H9 (cell line): ENCODE measurements around the gene SMARCA2. TPM values are rescaled to one million over a fixed set of nuclear protein-coding genes. Genes with fewer than 3 reads are reported as not detected.

Source experiments
- DNase-seq: peaks from one replicate; pipeline ENCODE4 v3.0.0-alpha.2; 2017
- H2AFZ ChIP-seq: one replicate; pipeline ENCODE4 v1.6.1; 2013; ENCODE audit warnings: mild to moderate bottlenecking, low read length, control low read depth, moderate library complexity
- H2AK5ac ChIP-seq: 2 replicates; pipeline ENCODE4 v1.6.1; 2013; ENCODE audit warnings: low read length, control low read depth, mixed read lengths; ENCODE audit not compliant: insufficient read length
- H2BK120ac ChIP-seq: one replicate; pipeline ENCODE4 v1.6.1; 2013; ENCODE audit warnings: low read depth, mild to moderate bottlenecking, low read length, control low read depth, inconsistent platforms; ENCODE audit not compliant: poor library complexity, severe bottlenecking
- H2BK12ac ChIP-seq: 2 replicates; pipeline ENCODE4 v1.6.1; 2013; ENCODE audit warnings: low read length, control low read depth, mixed read lengths, low read depth; ENCODE audit not compliant: insufficient read length
- H2BK15ac ChIP-seq: 2 replicates; pipeline ENCODE4 v1.6.1; 2013; ENCODE audit warnings: low read depth, low read length, control low read depth
- H2BK20ac ChIP-seq: one replicate; pipeline ENCODE4 v1.6.1; 2013; ENCODE audit warnings: low read depth, mild to moderate bottlenecking, low read length, control low read depth, inconsistent platforms; ENCODE audit not compliant: poor library complexity, severe bottlenecking
- H2BK5ac ChIP-seq: 2 replicates; pipeline ENCODE4 v1.6.1; 2013; ENCODE audit warnings: low read length, control low read depth, mixed read lengths; ENCODE audit not compliant: insufficient read length
- H3K14ac ChIP-seq: 2 replicates; pipeline ENCODE4 v1.6.1; 2013; ENCODE audit warnings: low read length, control low read depth; ENCODE audit not compliant: insufficient read depth
- H3K18ac ChIP-seq: 2 replicates; pipeline ENCODE4 v1.6.1; 2013; ENCODE audit warnings: low read depth, mild to moderate bottlenecking, mixed read lengths, low read length, control low read depth; ENCODE audit not compliant: insufficient read length
- H3K23ac ChIP-seq: 2 replicates; pipeline ENCODE4 v1.6.1; 2013; ENCODE audit warnings: low read length, control low read depth, mixed read lengths, low read depth; ENCODE audit not compliant: insufficient read length
- H3K23me2 ChIP-seq: 2 replicates; pipeline ENCODE4 v1.6.1; 2013; ENCODE audit warnings: low read depth, mild to moderate bottlenecking, mixed read lengths, low read length, control low read depth; ENCODE audit not compliant: insufficient read length, poor library complexity, severe bottlenecking
- H3K27ac ChIP-seq: 2 replicates; pipeline ENCODE4 v1.5.1; 2013; ENCODE audit warnings: low read length, control low read depth, mixed read lengths, low read depth; ENCODE audit not compliant: insufficient read length
- H3K27me3 ChIP-seq: 2 replicates; pipeline ENCODE4 v1.6.1; 2013; ENCODE audit warnings: low read length, control low read depth, inconsistent platforms; ENCODE audit not compliant: insufficient read depth
- H3K4ac ChIP-seq: 2 replicates; pipeline ENCODE4 v1.6.1; 2013; ENCODE audit warnings: low read depth, mild to moderate bottlenecking, control low read depth, inconsistent platforms, low read length, moderate library complexity
- H3K4me1 ChIP-seq: 2 replicates; pipeline ENCODE4 v1.6.1; 2013; ENCODE audit warnings: low read length, control low read depth, inconsistent platforms; ENCODE audit not compliant: insufficient read depth
- H3K4me2 ChIP-seq: 2 replicates; pipeline ENCODE4 v1.6.1; 2013; ENCODE audit warnings: low read length, control low read depth, mixed read lengths; ENCODE audit not compliant: insufficient read length, insufficient read depth
- H3K56ac ChIP-seq: 2 replicates; pipeline ENCODE4 v1.6.1; 2013; ENCODE audit warnings: low read depth, mild to moderate bottlenecking, mixed read lengths, low read length, control low read depth; ENCODE audit not compliant: insufficient read length
- H3K79me1 ChIP-seq: 2 replicates; pipeline ENCODE4 v1.6.1; 2013; ENCODE audit warnings: low read depth, mild to moderate bottlenecking, moderate library complexity, low read length, control low read depth, inconsistent platforms; ENCODE audit not compliant: insufficient read depth, poor library complexity, severe bottlenecking
- H3K79me2 ChIP-seq: 2 replicates; pipeline ENCODE4 v1.6.1; 2013; ENCODE audit warnings: low read length, control low read depth, inconsistent platforms; ENCODE audit not compliant: insufficient read depth
- H3K9ac ChIP-seq: 2 replicates; pipeline ENCODE4 v1.6.1; 2013; ENCODE audit warnings: low read length, control low read depth, mixed read lengths; ENCODE audit not compliant: insufficient read length; ENCODE audit errors: extremely low read depth
- H3K9me3 ChIP-seq: one replicate; pipeline ENCODE4 v1.6.1; 2013; ENCODE audit warnings: low read depth, low read length, inconsistent platforms; ENCODE audit not compliant: control insufficient read depth
- H3T11ph ChIP-seq: one replicate; pipeline ENCODE4 v1.6.1; 2013; ENCODE audit warnings: mild to moderate bottlenecking, low read length, control low read depth, inconsistent platforms
- H4K20me1 ChIP-seq: one replicate; pipeline ENCODE4 v1.6.1; 2013; ENCODE audit not compliant: control insufficient read depth, insufficient read length, insufficient read depth
- H4K5ac ChIP-seq: 2 replicates; pipeline ENCODE4 v1.6.1; 2013; ENCODE audit warnings: low read depth, mild to moderate bottlenecking, mixed read lengths, low read length, control low read depth; ENCODE audit not compliant: insufficient read length
- H4K8ac ChIP-seq: replicated peaks from 2 replicates; pipeline ENCODE4 v1.6.1; 2013; ENCODE audit warnings: low read length, control low read depth, mixed read lengths, low read depth; ENCODE audit not compliant: insufficient read length
- H4K91ac ChIP-seq: 2 replicates; pipeline ENCODE4 v1.6.1; 2013; ENCODE audit warnings: low read depth, mild to moderate bottlenecking, moderate library complexity, mixed read lengths, low read length, control low read depth; ENCODE audit not compliant: insufficient read length
- H3K27ac Mint-ChIP-seq, 3 experiments: 2 replicates in 2 of 3; 3 replicates in 1 of 3; pipeline ENCODE4 v1.8.0; 2020 to 2021; ENCODE audit warnings: mixed read lengths in 3 of 3, mild to moderate bottlenecking in 1 of 3, moderate library complexity in 1 of 3
- H3K27me3 Mint-ChIP-seq: 2 replicates; pipeline ENCODE4 v1.8.0; 2021; ENCODE audit warnings: low read depth, mild to moderate bottlenecking, moderate library complexity, mixed read lengths
- H3K36me3 Mint-ChIP-seq, 3 experiments: 2 replicates in 2 of 3; 3 replicates in 1 of 3; pipeline ENCODE4 v1.8.0; 2020 to 2021; ENCODE audit warnings: low read depth in 3 of 3, mixed read lengths in 3 of 3; ENCODE audit not compliant: insufficient read depth in 1 of 3
- H3K4me1 Mint-ChIP-seq, 2 experiments: 2 replicates each; pipeline ENCODE4 v1.8.0; 2020; ENCODE audit warnings: mixed read lengths in 2 of 2
- H3K4me3 Mint-ChIP-seq, 2 experiments: 2 replicates in 1 of 2; 3 replicates in 1 of 2; pipeline ENCODE4 v1.8.0; 2020 to 2021; ENCODE audit warnings: mild to moderate bottlenecking in 2 of 2, mixed read lengths in 2 of 2, moderate library complexity in 1 of 2
- H3K9me3 Mint-ChIP-seq, 2 experiments: 2 replicates in 1 of 2; 3 replicates in 1 of 2; pipeline ENCODE4 v1.8.0; 2020; ENCODE audit warnings: mild to moderate bottlenecking in 2 of 2, mixed read lengths in 2 of 2, moderate library complexity in 1 of 2
- WGBS: extraction: QIAGEN DNeasy Blood & Tissue Kit; methylation state at CpG from one replicate; pipeline ENCODE4 v1.1.7; 2013; ENCODE audit warnings: missing lambda C conversion rate, low lambda C conversion rate, mixed read lengths; ENCODE audit not compliant: insufficient read length; ENCODE audit errors: extremely low coverage; 5-methylcytosine and 5-hydroxymethylcytosine counted together
- total RNA-seq: library from RNA; stranded (reverse); gene quantifications from 2 replicates; pipeline ENCODE4 v1.2.1, GENCODE V29; 2021
- TF ChIP-seq, protein P1 (sequence below): fragments of 200-600 bp; sonication (generic); conservative IDR thresholded peaks from 3 replicates; pipeline ENCODE4 v1.8.0; 2021; ENCODE audit warnings: antibody characterized with exemption, mild to moderate bottlenecking

The SMARCA2 gene
- total RNA-seq, 1 experiment from 2014 or later: 15.3 TPM

DNA sequence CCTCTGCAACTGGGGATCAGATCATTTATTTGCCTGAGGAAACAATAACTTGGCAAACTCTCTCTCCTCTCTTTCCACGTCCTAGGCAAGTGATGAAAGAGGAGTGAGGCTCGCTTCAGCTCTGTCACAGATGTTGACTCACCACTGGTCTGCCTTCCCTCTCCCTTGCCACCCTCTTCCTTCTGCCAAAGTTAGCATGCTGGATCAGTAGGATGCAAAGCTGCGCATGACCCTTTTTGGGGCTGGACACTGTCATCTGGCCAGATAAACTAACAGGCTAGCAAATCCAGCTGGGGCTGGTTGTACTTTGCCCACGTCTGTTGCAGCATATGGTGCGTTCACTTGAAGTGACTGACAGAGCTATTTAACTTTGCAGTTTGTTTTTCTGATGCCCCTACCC lies 36.2 kb upstream of the SMARCA2 start:
- H3K9me3 Mint-ChIP-seq: no peaks in the 10 kb centered on the region; a peak in 1 of 5 replicates
- Histone ChIP-seq H3K27ac (no peak overlapping the region), H4K5ac (no peak overlapping the region), H2BK15ac (no peak overlapping the region), H3K23me2 (no peaks in the 10 kb centered on the region), H3K18ac (no peak overlapping the region), H3K4ac (no peak overlapping the region), H3K23ac (no peak overlapping the region), H3K4me2 (no peak overlapping the region), H4K91ac (no peak overlapping the region), H3K56ac (no peak overlapping the region), H3K27me3 (no peaks in the 10 kb centered on the region), H2AFZ (no peak overlapping the region), H3T11ph (no peak overlapping the region), H3K79me1 (no peaks in the 10 kb centered on the region), H3K4me1 (no peaks in the 10 kb centered on the region), H3K14ac (no peak overlapping the region), H2BK120ac (no peak overlapping the region), H3K9me3 (no peaks in the 10 kb centered on the region), H3K79me2 (no peaks in the 10 kb centered on the region), H2AK5ac (no peak overlapping the region), H4K20me1 (no peaks in the 10 kb centered on the region), H4K8ac (no peak overlapping the region), H3K9ac (no peak overlapping the region), H2BK12ac (no peak overlapping the region), H2BK5ac (no peak overlapping the region), H2BK20ac (no peak overlapping the region)
- no peak overlapping the region for H3K4me3 Mint-ChIP-seq
- no peak for DNase-seq
- H3K27ac Mint-ChIP-seq: no peak overlapping the region
- TF ChIP-seq, protein P1, sequence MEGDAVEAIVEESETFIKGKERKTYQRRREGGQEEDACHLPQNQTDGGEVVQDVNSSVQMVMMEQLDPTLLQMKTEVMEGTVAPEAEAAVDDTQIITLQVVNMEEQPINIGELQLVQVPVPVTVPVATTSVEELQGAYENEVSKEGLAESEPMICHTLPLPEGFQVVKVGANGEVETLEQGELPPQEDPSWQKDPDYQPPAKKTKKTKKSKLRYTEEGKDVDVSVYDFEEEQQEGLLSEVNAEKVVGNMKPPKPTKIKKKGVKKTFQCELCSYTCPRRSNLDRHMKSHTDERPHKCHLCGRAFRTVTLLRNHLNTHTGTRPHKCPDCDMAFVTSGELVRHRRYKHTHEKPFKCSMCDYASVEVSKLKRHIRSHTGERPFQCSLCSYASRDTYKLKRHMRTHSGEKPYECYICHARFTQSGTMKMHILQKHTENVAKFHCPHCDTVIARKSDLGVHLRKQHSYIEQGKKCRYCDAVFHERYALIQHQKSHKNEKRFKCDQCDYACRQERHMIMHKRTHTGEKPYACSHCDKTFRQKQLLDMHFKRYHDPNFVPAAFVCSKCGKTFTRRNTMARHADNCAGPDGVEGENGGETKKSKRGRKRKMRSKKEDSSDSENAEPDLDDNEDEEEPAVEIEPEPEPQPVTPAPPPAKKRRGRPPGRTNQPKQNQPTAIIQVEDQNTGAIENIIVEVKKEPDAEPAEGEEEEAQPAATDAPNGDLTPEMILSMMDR: no peak
- H3K4me1 Mint-ChIP-seq: peaks cover 0 to 6% of the 10 kb centered on the region in 2 experiments; a peak in 2 of 4 replicates
- no CpG with 5 or more reads among the region's 5 CpGs for WGBS
- H3K27me3 Mint-ChIP-seq: no peaks in the 10 kb centered on the region; the same call in 1 of the 2 replicates
- H3K36me3 Mint-ChIP-seq: no peaks in the 10 kb centered on the region
